Endothelial cell of umbilical vein (primary cell): ENCODE data around the gene DISP2. TPM values are rescaled to one million over a fixed set of nuclear protein-coding genes. Genes with fewer than 3 reads are reported as not detected.

Source experiments
- BruUV-seq: library from RNA; stranded (reverse); fragments of 400-500 nt; replicated peaks from 2 replicates; lab custom pipeline; 2021; lab: Mats Ljungman, UMichigan
- CTCF ChIA-PET: fragments of 300-600, 350-600 bp; sonication (Branson Sonifier 250); formaldehyde crosslinking; loops from one replicate; lab custom pipeline; 2021; ENCODE audit warnings: antibody characterized with exemption, inconsistent platforms; lab: Charles Lee
- POLR2A ChIA-PET: fragments of 300-600, 350-600 bp; sonication (Branson Sonifier 250); formaldehyde crosslinking; loops from one replicate; lab custom pipeline; 2021; ENCODE audit warnings: antibody characterized with exemption, inconsistent platforms; lab: Charles Lee
- DNase-seq: peaks from one replicate; pipeline ENCODE4 v3.0.0-alpha.2; 2011; ENCODE audit warnings: low read depth, low spot score
- FAIRE-seq: peaks from 2 replicates; lab custom pipeline; 2011; peaks lifted over from hg19 to GRCh38; lab: Jason Lieb, UNC
- H2AFZ ChIP-seq: 2 replicates; pipeline ENCODE4 v1.6.0; 2012; ENCODE audit warnings: low read depth, low read length, control low read depth, inconsistent platforms
- H3K27ac ChIP-seq: 2 replicates; pipeline ENCODE4 v1.5.1; 2011; ENCODE audit warnings: low read depth, mild to moderate bottlenecking, control low read depth, low read length, moderate library complexity; ENCODE audit not compliant: insufficient read depth
- H3K27me3 ChIP-seq, 2 experiments: 2 replicates each; pipeline versions ENCODE4 v1.6.0 to v1.6.1; 2011; ENCODE audit warnings: low read length in 2 of 2, mixed read lengths in 1 of 2; ENCODE audit not compliant: control insufficient read depth in 2 of 2, insufficient read depth in 2 of 2
- H3K36me3 ChIP-seq, 2 experiments: 2 replicates in 1 of 2; 3 replicates in 1 of 2; pipeline ENCODE4 v1.5.1; 2011; ENCODE audit warnings: low read length in 2 of 2, mild to moderate bottlenecking in 1 of 2, moderate library complexity in 1 of 2; ENCODE audit not compliant: control insufficient read depth in 2 of 2, insufficient read depth in 2 of 2; ENCODE audit errors: extremely low read depth in 1 of 2
- H3K4me1 ChIP-seq: 3 replicates; pipeline ENCODE4 v1.5.1; 2011; ENCODE audit warnings: mild to moderate bottlenecking, low read length; ENCODE audit not compliant: control insufficient read depth, insufficient read depth; ENCODE audit errors: extremely low read depth
- H3K4me2 ChIP-seq: 2 replicates; pipeline ENCODE4 v1.6.1; 2011; ENCODE audit warnings: low read length, control low read depth, mixed read lengths; ENCODE audit not compliant: insufficient read depth
- H3K4me3 ChIP-seq, 3 experiments: fragments of 200-600 bp in 1 of 3; sonication (generic), shearing (Covaris generic) in 1 of 3; replicated peaks in 1 of 3; 2 replicates each; pipeline ENCODE4 v1.5.1; 2011 to 2016; ENCODE audit warnings: control low read depth in 3 of 3, low read length in 3 of 3, mild to moderate bottlenecking in 2 of 3, inconsistent platforms in 1 of 3, low read depth in 1 of 3, moderate library complexity in 1 of 3; ENCODE audit not compliant: insufficient read depth in 1 of 3
- H3K79me2 ChIP-seq: 2 replicates; pipeline ENCODE4 v1.6.0; 2012; ENCODE audit warnings: low read length, inconsistent platforms; ENCODE audit not compliant: control insufficient read depth, insufficient read depth
- H3K9ac ChIP-seq: replicated peaks from 2 replicates; pipeline ENCODE3; 2011; ENCODE audit warnings: low read length, control low read depth; ENCODE audit not compliant: insufficient read depth; ENCODE audit errors: extremely low read depth
- H3K9me1 ChIP-seq: replicated peaks from 3 replicates; pipeline ENCODE4 v1.6.0; 2011; ENCODE audit warnings: mild to moderate bottlenecking, low read length; ENCODE audit not compliant: control insufficient read depth, insufficient read depth; ENCODE audit errors: extremely low read depth
- H3K9me3 ChIP-seq: replicated peaks from 2 replicates; pipeline ENCODE4 v1.5.1; 2012; ENCODE audit warnings: low read length, inconsistent platforms; ENCODE audit not compliant: control insufficient read depth, insufficient read depth
- H4K20me1 ChIP-seq: replicated peaks from 2 replicates; pipeline ENCODE3; 2011; ENCODE audit warnings: mild to moderate bottlenecking, low read length; ENCODE audit not compliant: control insufficient read depth, insufficient read depth; ENCODE audit errors: extremely low read depth
- EZH2 ChIP-seq: IDR thresholded peaks from 2 replicates; pipeline ENCODE4 v1.6.1; 2012; ENCODE audit warnings: borderline replicate concordance, low read depth, mild to moderate bottlenecking, moderate library complexity, low read length, inconsistent platforms; ENCODE audit not compliant: severe bottlenecking
- FOS ChIP-seq: IDR thresholded peaks from 2 replicates; pipeline ENCODE4 v1.6.1; 2011; ENCODE audit warnings: mild to moderate bottlenecking, low read length, moderate library complexity, borderline replicate concordance; ENCODE audit not compliant: insufficient read depth
- GATA2 ChIP-seq: IDR thresholded peaks from 2 replicates; pipeline ENCODE4 v1.7.0; 2011; ENCODE audit warnings: low read depth, mild to moderate bottlenecking, moderate library complexity, mixed read lengths, low read length; ENCODE audit not compliant: insufficient read length, insufficient read depth
- JUN ChIP-seq: IDR thresholded peaks from 2 replicates; pipeline ENCODE4 v1.6.1; 2011; ENCODE audit warnings: borderline replicate concordance, low read depth; ENCODE audit not compliant: insufficient read length, insufficient read depth
- MYC ChIP-seq: IDR thresholded peaks from one replicate; pipeline ENCODE4 v1.6.1; 2011; ENCODE audit warnings: mild to moderate bottlenecking, low read depth, low read length
- POLR2A ChIP-seq: IDR thresholded peaks from 2 replicates; pipeline ENCODE4 v1.6.1; 2012; ENCODE audit warnings: low read depth, mild to moderate bottlenecking, control low read depth, low read length
- POLR2AphosphoS5 ChIP-seq: IDR thresholded peaks from 2 replicates; pipeline ENCODE4 v1.6.1; 2012; ENCODE audit warnings: low read depth, mild to moderate bottlenecking, control low read depth, low read length, moderate library complexity; ENCODE audit not compliant: insufficient read depth
- dilution Hi-C: fragments of 300-500 bp; cut with MboI; formaldehyde crosslinking; loops from one replicate; pipeline ENCODE4 v1.15.0; 2019; ENCODE audit warnings: low sequenced_read_pairs; ENCODE audit not compliant: extremely low pct_ligation_motif_present
- intact Hi-C: fragments of 100-400 bp; cut with micrococcal nuclease; formaldehyde crosslinking; loops from one replicate; pipeline ENCODE4 v1.10.0; 2022
- polyA plus RNA-seq, 4 experiments: library from polyadenylated mRNA; depleted of rRNA in 3 of 4; stranded (reverse) in 3 of 4; unstranded in 1 of 4; fragments of >200 nt; gene quantifications; 2 replicates each; pipeline versions ENCODE4 v1.2.1 to v1.2.3, GENCODE V29; 2011 to 2012; ENCODE audit warnings: missing spikeins in 1 of 4
- total RNA-seq: library from RNA; stranded (reverse); gene quantifications from 2 replicates; pipeline ENCODE4 v1.2.3, GENCODE V29; 2021
- TF ChIP-seq, protein P1 (sequence below): IDR thresholded peaks from 2 replicates; pipeline ENCODE4 v1.6.1; 2011; ENCODE audit not compliant: insufficient read depth, insufficient read length
- TF ChIP-seq, protein P2 (sequence below), 2 donors: IDR thresholded peaks; 1 replicate in 1 of 2; 2 replicates in 1 of 2; pipeline ENCODE4 v1.5.1; 2011; ENCODE audit warnings: low read length in 2 of 2, mild to moderate bottlenecking in 2 of 2, moderate library complexity in 2 of 2, control low read depth in 1 of 2, inconsistent platforms in 1 of 2, low read depth in 1 of 2; ENCODE audit not compliant: insufficient read depth in 1 of 2; ENCODE audit errors: extremely low read depth in 1 of 2

The DISP2 gene
- total and polyA plus RNA-seq, 2 donors (not counting 3 experiments of a cell fraction or from before 2014, with no cell fraction given) = 0.10 to 1.2 TPM

DNA sequence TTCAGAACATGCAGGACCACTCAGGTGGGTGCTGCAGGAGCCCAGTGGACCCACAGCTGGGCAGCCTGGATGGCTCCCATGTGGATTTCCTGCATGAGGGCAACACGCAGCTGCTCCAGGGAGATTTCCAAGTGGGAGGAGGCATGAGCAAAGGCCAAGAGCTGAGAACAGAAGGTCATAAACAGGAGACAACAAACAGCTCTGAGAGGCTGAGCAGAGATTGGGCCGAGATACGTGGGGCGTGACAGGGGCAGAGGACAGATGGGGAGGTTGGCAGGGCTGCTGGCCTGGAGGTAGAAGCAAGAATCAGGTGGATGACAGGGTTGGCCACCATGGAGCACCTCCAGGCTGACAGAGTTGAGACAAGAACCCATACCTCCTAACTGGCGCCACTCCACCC is 4.3 kb upstream of the DISP2 start:
- TF ChIP-seq JUN (no peak), GATA2 (no peak), MYC (no peak), EZH2 (no peak), FOS (no peak), POLR2AphosphoS5 (no peak), POLR2A (no peak)
- TF ChIP-seq, protein P1, sequence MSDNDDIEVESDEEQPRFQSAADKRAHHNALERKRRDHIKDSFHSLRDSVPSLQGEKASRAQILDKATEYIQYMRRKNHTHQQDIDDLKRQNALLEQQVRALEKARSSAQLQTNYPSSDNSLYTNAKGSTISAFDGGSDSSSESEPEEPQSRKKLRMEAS = no peak
- TF ChIP-seq, protein P2, sequence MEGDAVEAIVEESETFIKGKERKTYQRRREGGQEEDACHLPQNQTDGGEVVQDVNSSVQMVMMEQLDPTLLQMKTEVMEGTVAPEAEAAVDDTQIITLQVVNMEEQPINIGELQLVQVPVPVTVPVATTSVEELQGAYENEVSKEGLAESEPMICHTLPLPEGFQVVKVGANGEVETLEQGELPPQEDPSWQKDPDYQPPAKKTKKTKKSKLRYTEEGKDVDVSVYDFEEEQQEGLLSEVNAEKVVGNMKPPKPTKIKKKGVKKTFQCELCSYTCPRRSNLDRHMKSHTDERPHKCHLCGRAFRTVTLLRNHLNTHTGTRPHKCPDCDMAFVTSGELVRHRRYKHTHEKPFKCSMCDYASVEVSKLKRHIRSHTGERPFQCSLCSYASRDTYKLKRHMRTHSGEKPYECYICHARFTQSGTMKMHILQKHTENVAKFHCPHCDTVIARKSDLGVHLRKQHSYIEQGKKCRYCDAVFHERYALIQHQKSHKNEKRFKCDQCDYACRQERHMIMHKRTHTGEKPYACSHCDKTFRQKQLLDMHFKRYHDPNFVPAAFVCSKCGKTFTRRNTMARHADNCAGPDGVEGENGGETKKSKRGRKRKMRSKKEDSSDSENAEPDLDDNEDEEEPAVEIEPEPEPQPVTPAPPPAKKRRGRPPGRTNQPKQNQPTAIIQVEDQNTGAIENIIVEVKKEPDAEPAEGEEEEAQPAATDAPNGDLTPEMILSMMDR (IDR thresholded peaks at IDR 0.05; ENCODE audit: extremely low read depth in 1 of 2, insufficient read depth in 1 of 2, low read depth in 1 of 2, low read length in 2 of 2) = no peak
- H2AFZ ChIP-seq = no peak overlapping the region
- H3K4me3 ChIP-seq = no peak overlapping the region
- DNase-seq = no peak
- CTCF ChIA-PET = interaction anchor here (1.0 to 6.4 kb wide), 4 partner anchors 10 to 31 kb away, joined by 3 to 82 read pairs (median 26); partner anchors contain the start of genes CCDC9B and INAFM2
- H3K27me3 ChIP-seq = peaks cover 3 to 6% of the 10 kb centered on the region in 2 experiments
- no peaks in the 10 kb centered on the region for H3K9me1 ChIP-seq
- H3K4me2 ChIP-seq = no peak overlapping the region
- no peak for FAIRE-seq
- H3K79me2 ChIP-seq = no peaks in the 10 kb centered on the region
- H3K4me1 ChIP-seq = peaks cover 7% of the 10 kb centered on the region
- no peaks in the 10 kb centered on the region for H4K20me1 ChIP-seq
- dilution Hi-C loops (no loop called here), intact Hi-C loops (no loop called here)
- no peaks in the 10 kb centered on the region for H3K9me3 ChIP-seq
- POLR2A ChIA-PET = no interaction called here
- H3K27ac ChIP-seq = no peak overlapping the region
- H3K36me3 ChIP-seq = no peaks in the 10 kb centered on the region
- H3K9ac ChIP-seq = no peak overlapping the region
- no TSS peak for BruUV-seq
